Right lobe of liver (tissue), 6 donors: ENCODE results near the gene NF1. TPM values are rescaled to one million over a fixed set of nuclear protein-coding genes. Genes with fewer than 3 reads are reported as not detected.

Experiments
- ATAC-seq, 4 donors: fragments of 200-7000 bp; cut with Tn5 transposase; one replicate each; pipeline ENCODE4 v1.9.1; 2020; ENCODE audit warnings: mild to moderate bottlenecking in 4 of 4, moderate library complexity in 4 of 4
- DNase-seq, 3 donors: peaks; one replicate each; pipeline ENCODE4 v3.0.0-alpha.2; 2020
- H3K27ac ChIP-seq, 3 donors: fragments of 200-600 bp; one replicate each; pipeline ENCODE4 v1.8.0; 2022
- H3K27me3 ChIP-seq, 2 donors: fragments of 200-600 bp; one replicate each; pipeline ENCODE4 v1.8.0; 2022
- H3K36me3 ChIP-seq, 4 donors: fragments of 200-600 bp; sonication (generic) in 1 of 4; one replicate each; pipeline versions ENCODE4 v1.5.1 to v1.8.0; 2017 to 2022; ENCODE audit warnings: control low read depth in 1 of 4
- H3K4me1 ChIP-seq, 4 donors: fragments of 200-600 bp; sonication (generic) in 1 of 4; one replicate each; pipeline versions ENCODE4 v1.5.1 to v1.8.0; 2017 to 2022; ENCODE audit warnings: control low read depth in 1 of 4
- H3K4me3 ChIP-seq, 3 donors: fragments of 200-600 bp; one replicate each; pipeline ENCODE4 v1.8.0; 2022
- H3K9me3 ChIP-seq, 4 donors: fragments of 200-600 bp; sonication (generic) in 1 of 4; one replicate each; pipeline versions ENCODE4 v1.5.1 to v1.8.0; 2017 to 2022; ENCODE audit warnings: control low read depth in 1 of 4
- CTCF ChIP-seq, 4 donors: fragments of 200-600 bp in 3 of 4; fragments of 450-650 bp in 1 of 4; IDR thresholded peaks; one replicate each; pipeline versions ENCODE4 v1.5.1 to v1.8.0; 2016 to 2022; ENCODE audit warnings: antibody characterized with exemption in 4 of 4, mild to moderate bottlenecking in 2 of 4
- POLR2A ChIP-seq: fragments of 450-650 bp; IDR thresholded peaks from one replicate; pipeline ENCODE4 v1.6.1; 2017; ENCODE audit warnings: antibody characterized with exemption, mild to moderate bottlenecking
- WGBS: methylation state at CpG from one replicate; pipeline ENCODE4 v1.1.6; 2018; ENCODE audit warnings: low coverage, low lambda C conversion rate; ENCODE audit not compliant: insufficient coverage; ENCODE audit errors: missing lambda C conversion rate; 5-methylcytosine and 5-hydroxymethylcytosine counted together
- intact Hi-C, 2 donors: fragments of 100-400 bp; cut with DNase I; formaldehyde crosslinking; loops; one replicate each; pipeline versions ENCODE4 v1.11.2 to v1.14.1; 2022
- total RNA-seq, 6 experiments: library from RNA; depleted of rRNA in 2 of 6; stranded (reverse); fragments of >200 nt in 2 of 6; fragmentation: NEBNext Ultra II Directional in 3 of 6; extraction: Animal tissue kit (Norgen Biotek cat#: 25700) in 3 of 6; gene quantifications; one replicate each; pipeline versions ENCODE4 v1.1.0 to v1.2.4, GENCODE V29; 2016 to 2023
- donor health status: DM: no; HTN: yes; CAD: no.
- donor health status: DM: no; HTN: no; CAD: no.
- donor health status: DM: no; HTN: no; CAD: no.
- donor health status: DM: no; HTN: yes; CAD: no.
- donor health status: DM: no; HTN: yes; CAD: no.

NF1 gene
- total RNA-seq, 6 experiments from 2014 or later = 26.6 to 35.3 (median 30.0) TPM

- ATAC-seq (no peak), DNase-seq (no peak)
- Histone ChIP-seq H3K36me3 (no peaks in the 10 kb centered on the region), H3K9me3 (no peaks in the 10 kb centered on the region), H3K27ac (no peak overlapping the region), H3K4me3 (no peak overlapping the region), H3K4me1 (no peaks in the 10 kb centered on the region), H3K27me3 (no peaks in the 10 kb centered on the region)
- intact Hi-C loops = no loop called here
- WGBS = 51% methylated on average over 4 of the region's 4 CpGs
- TF ChIP-seq CTCF (IDR thresholded peaks at IDR 0.05) (no peak), POLR2A (no peak)
Measured at GRCh38 chr17:31074772-31075555, 19.8 kb upstream of the NF1 start.

- ATAC-seq (no peak), DNase-seq (no peak)
- H3K27me3 ChIP-seq = no peaks in the 10 kb centered on the region
- intact Hi-C loops = no loop called here
- H3K4me3 ChIP-seq = no peak overlapping the region
- TF ChIP-seq CTCF (IDR thresholded peaks at IDR 0.05) = no peak
- TF ChIP-seq POLR2A = no peak
- H3K27ac ChIP-seq = no peak overlapping the region
- H3K4me1 ChIP-seq = no peaks in the 10 kb centered on the region
- H3K9me3 ChIP-seq = no peaks in the 10 kb centered on the region
- H3K36me3 ChIP-seq = no peaks in the 10 kb centered on the region
- WGBS = 28% methylated on average over 2 of the region's 4 CpGs
Measured at GRCh38 chr17:31078290-31078689, 16.5 kb upstream of the NF1 start.

- Histone ChIP-seq H3K27me3 (no peaks in the 10 kb centered on the region), H3K27ac (no peak overlapping the region), H3K4me1 (no peaks in the 10 kb centered on the region), H3K9me3 (no peaks in the 10 kb centered on the region), H3K4me3 (no peak overlapping the region), H3K36me3 (no peaks in the 10 kb centered on the region)
- ATAC-seq = no peak
- DNase-seq = no peak
- TF ChIP-seq POLR2A (no peak), CTCF (IDR thresholded peaks at IDR 0.05) (no peak)
- intact Hi-C loops = no loop called here
- 50% methylated on average over 1 of the region's 1 CpG for WGBS
Measured at GRCh38 chr17:31079731-31080130, 15.0 kb upstream of the NF1 start.

GRCh38 chr17:31085563-31085962 lies 9.2 kb upstream of the NF1 start:
- H3K4me1 ChIP-seq = no peaks in the 10 kb centered on the region
- no peaks in the 10 kb centered on the region for H3K27me3 ChIP-seq
- WGBS = 17% methylated on average over 1 of the region's 2 CpGs
- intact Hi-C loops = no loop called here
- ATAC-seq = peak in 2 of 4 donors; percentile 32 to 59
- TF ChIP-seq CTCF (IDR thresholded peaks at IDR 0.05) (no peak), POLR2A (no peak)
- no peak for DNase-seq
- H3K9me3 ChIP-seq = no peaks in the 10 kb centered on the region
- no peaks in the 10 kb centered on the region for H3K36me3 ChIP-seq
- no peak overlapping the region for H3K4me3 ChIP-seq
- H3K27ac ChIP-seq = no peak overlapping the region
